DMS114 treated with DMSO at 0.1 percent for 48 hours (cell line): ENCODE measurements around the gene ESRRA.
A peak's percentile ranks its signal among the peaks of the same experiment; 100 is the strongest.

Source experiments
- DNase-seq: peaks from one replicate; lab custom pipeline; 2025; ENCODE audit not compliant: unreplicated experiment; lab: John Stamatoyannopoulos, UW

The ESRRA gene

GRCh38 chr11:64291262-64291751, 14.0 kb upstream of the ESRRA start, which contains the start of gene KCNK4:
Gene KCNK4 (plus strand): TSS chr11:64291302. CDS start chr11:64293019, 1,717 bp downstream.
- DNase-seq: no peak

GRCh38 chr11:64291752-64292459, 13.4 kb upstream of the ESRRA start:
- no peak for DNase-seq

GRCh38 chr11:64292460-64293254, 12.7 kb upstream of the ESRRA start:
- no peak for DNase-seq

GRCh38 chr11:64294774-64295173, 10.6 kb upstream of the ESRRA start:
- DNase-seq: no peak

GRCh38 chr11:64295760-64296159, 9.6 kb upstream of the ESRRA start:
- DNase-seq: no peak

- DNase-seq: no peak
These were observed 9.1 kb upstream of the ESRRA start for GRCh38 chr11:64296236-64296635.

- no peak for DNase-seq
These were observed 8.3 kb upstream of the ESRRA start for GRCh38 chr11:64296830-64297698.

GRCh38 chr11:64297699-64298358, 7.5 kb upstream of the ESRRA start:
- DNase-seq: no peak

GRCh38 chr11:64298966-64299846, 6.1 kb upstream of the ESRRA start:
- DNase-seq: no peak

GRCh38 chr11:64299847-64300648, 5.3 kb upstream of the ESRRA start, which contains the start of gene CATSPERZ:
Gene CATSPERZ (plus strand): TSS chr11:64300358. CDS start chr11:64300411, 53 bp downstream.
- DNase-seq: no peak

- no peak for DNase-seq
These were observed 2.0 kb upstream of the ESRRA start for GRCh38 chr11:64303109-64304031.

- no peak for DNase-seq
These were observed 1.4 kb upstream of the ESRRA start for GRCh38 chr11:64304032-64304315.

- peak; percentile 62 for DNase-seq
These were observed 830 bp upstream of the ESRRA start for GRCh38 chr11:64304316-64305072.

GRCh38 chr11:64305691-64306562, 603 bp downstream of the ESRRA start:
- DNase-seq: no peak

- DNase-seq: no peak
These were observed 1.2 kb downstream of the ESRRA start for GRCh38 chr11:64306563-64306875.

- DNase-seq: no peak
These were observed 1.7 kb downstream of the ESRRA start for GRCh38 chr11:64306876-64307622.
